Esophagus squamous epithelium (tissue), 4 donors: ENCODE results near the gene SLC16A12.

Experiments
- CTCF ChIP-seq, 6 experiments: fragments of 450-650 bp in 4 of 6; fragments of 200-600 bp in 2 of 6; sonication (generic) in 2 of 6; IDR thresholded peaks; one replicate each; pipeline ENCODE4 v1.5.1; 2016 to 2019; ENCODE audit warnings: antibody characterized with exemption in 6 of 6, mild to moderate bottlenecking in 4 of 6, moderate library complexity in 4 of 6
- POLR2A ChIP-seq, 4 donors: fragments of 450-650 bp; IDR thresholded peaks; one replicate each; pipeline ENCODE4 v1.6.1; 2017; ENCODE audit warnings: antibody characterized with exemption in 4 of 4, mild to moderate bottlenecking in 4 of 4, moderate library complexity in 3 of 4

- TF ChIP-seq CTCF (IDR thresholded peaks at IDR 0.05) (no peak), POLR2A (IDR thresholded peaks at IDR 0.05) (no peak)
Measured at GRCh38 chr10:89431977-89432376, 103.4 kb downstream of the SLC16A12 start.
